ENCODE measurements around the gene RNF133. TPM values are rescaled to one million over a fixed set of nuclear protein-coding genes. Genes with fewer than 3 reads are reported as not detected.

RNF133 gene
- total and polyA plus RNA-seq, 3 donors from 2014 or later, result 11.1 to 53.6 (median 39.1) TPM

DNA sequence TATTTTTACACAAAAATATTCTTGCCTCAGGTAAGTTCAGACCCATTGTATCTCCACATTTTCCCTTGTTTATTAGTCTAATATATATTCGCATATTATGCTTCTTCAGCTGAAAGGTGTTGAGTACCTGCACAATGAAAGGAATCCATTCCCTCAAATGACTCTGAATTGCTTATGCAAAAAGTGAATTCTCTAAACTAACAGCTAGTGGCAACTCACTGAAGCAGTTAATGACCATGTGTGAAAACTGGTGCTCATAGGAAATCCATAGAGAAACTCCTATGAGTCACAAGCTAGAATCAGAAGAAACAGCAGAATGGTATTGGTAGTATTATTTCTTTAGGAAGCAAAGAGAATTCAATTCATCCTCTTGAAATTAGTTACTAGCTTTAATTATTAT lies 37.3 kb upstream of the RNF133 start:
- Histone ChIP-seq H3K4me3 (no peak overlapping the region), H3K36me3 (ENCODE audit: low read depth, missing control alignments) (no peaks in the 10 kb centered on the region), H3K27me3 (no peaks in the 10 kb centered on the region), H3K4me1 (no peaks in the 10 kb centered on the region), H3K27ac (no peak overlapping the region), H3K9me3 (no peaks in the 10 kb centered on the region)
- intact Hi-C loops (cut with DNase I; ENCODE audit: low total_unique reads), result no loop called here
- TF ChIP-seq, protein P1, sequence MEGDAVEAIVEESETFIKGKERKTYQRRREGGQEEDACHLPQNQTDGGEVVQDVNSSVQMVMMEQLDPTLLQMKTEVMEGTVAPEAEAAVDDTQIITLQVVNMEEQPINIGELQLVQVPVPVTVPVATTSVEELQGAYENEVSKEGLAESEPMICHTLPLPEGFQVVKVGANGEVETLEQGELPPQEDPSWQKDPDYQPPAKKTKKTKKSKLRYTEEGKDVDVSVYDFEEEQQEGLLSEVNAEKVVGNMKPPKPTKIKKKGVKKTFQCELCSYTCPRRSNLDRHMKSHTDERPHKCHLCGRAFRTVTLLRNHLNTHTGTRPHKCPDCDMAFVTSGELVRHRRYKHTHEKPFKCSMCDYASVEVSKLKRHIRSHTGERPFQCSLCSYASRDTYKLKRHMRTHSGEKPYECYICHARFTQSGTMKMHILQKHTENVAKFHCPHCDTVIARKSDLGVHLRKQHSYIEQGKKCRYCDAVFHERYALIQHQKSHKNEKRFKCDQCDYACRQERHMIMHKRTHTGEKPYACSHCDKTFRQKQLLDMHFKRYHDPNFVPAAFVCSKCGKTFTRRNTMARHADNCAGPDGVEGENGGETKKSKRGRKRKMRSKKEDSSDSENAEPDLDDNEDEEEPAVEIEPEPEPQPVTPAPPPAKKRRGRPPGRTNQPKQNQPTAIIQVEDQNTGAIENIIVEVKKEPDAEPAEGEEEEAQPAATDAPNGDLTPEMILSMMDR (IDR thresholded peaks at IDR 0.05), result no peak
- TF ChIP-seq POLR2A (IDR thresholded peaks at IDR 0.05), result no peak
- no peak for DNase-seq
- 91 to 92% methylated on average over 1 of the region's 1 CpG for WGBS, 2 donors

DNA sequence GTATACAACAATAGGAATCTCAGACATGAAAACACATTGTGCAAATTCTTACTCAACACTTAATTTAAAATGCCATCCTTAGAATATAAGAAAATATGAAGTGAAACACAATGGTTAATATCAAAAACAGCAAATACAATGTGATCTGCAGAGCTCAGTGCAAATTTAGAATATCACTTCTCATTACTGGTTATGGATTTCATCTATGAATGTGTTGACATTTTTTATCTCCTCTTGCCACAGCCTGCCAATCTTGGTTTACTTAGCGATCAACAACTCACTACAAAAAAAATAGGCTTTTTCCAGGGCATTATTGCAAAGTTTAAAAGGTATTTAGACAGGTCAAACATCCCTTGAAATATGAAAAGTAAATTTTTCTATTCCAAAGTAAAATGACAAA lies 28.8 kb upstream of the RNF133 start:
- Histone ChIP-seq H3K27ac (no peak overlapping the region), H3K4me1 (no peaks in the 10 kb centered on the region), H3K4me3 (no peak overlapping the region), H3K27me3 (no peaks in the 10 kb centered on the region), H3K9me3 (no peaks in the 10 kb centered on the region), H3K36me3 (ENCODE audit: low read depth, missing control alignments) (no peaks in the 10 kb centered on the region)
- 83 to 94% methylated on average over 1 of the region's 1 CpG for WGBS, 2 donors
- DNase-seq, result no peak
- intact Hi-C loops (cut with DNase I; ENCODE audit: low total_unique reads), result no loop called here
- TF ChIP-seq, protein P1 (IDR thresholded peaks at IDR 0.05), result no peak
- TF ChIP-seq POLR2A (IDR thresholded peaks at IDR 0.05), result no peak

DNA sequence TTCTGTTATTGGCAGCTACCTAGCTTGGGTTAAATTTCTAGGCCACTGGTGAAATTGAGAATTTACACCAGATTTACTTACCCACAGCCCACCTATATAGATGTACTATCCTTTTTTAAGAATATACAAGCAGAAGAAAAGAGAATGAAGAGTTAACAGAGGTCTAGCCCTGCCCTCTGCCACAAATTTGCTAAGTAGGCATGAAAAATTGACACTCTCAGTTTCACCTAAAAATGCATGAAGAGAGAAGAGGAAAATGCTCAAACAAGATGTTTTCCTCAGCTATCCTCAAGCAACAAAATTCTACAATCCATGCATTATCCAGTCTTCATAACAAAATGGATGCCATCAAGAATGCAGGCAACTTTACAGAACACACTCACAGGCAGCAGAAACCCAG lies 28.4 kb upstream of the RNF133 start:
- no peaks in the 10 kb centered on the region for H3K9me3 ChIP-seq
- H3K27me3 ChIP-seq, result no peaks in the 10 kb centered on the region
- H3K4me1 ChIP-seq, result no peaks in the 10 kb centered on the region
- no peak for DNase-seq
- TF ChIP-seq POLR2A (IDR thresholded peaks at IDR 0.05), result no peak
- TF ChIP-seq, protein P1 (IDR thresholded peaks at IDR 0.05), result no peak
- intact Hi-C loops (cut with DNase I; ENCODE audit: low total_unique reads), result no loop called here
- no peak overlapping the region for H3K27ac ChIP-seq
- H3K36me3 ChIP-seq (ENCODE audit: low read depth, missing control alignments), result no peaks in the 10 kb centered on the region
- no peak overlapping the region for H3K4me3 ChIP-seq

DNA sequence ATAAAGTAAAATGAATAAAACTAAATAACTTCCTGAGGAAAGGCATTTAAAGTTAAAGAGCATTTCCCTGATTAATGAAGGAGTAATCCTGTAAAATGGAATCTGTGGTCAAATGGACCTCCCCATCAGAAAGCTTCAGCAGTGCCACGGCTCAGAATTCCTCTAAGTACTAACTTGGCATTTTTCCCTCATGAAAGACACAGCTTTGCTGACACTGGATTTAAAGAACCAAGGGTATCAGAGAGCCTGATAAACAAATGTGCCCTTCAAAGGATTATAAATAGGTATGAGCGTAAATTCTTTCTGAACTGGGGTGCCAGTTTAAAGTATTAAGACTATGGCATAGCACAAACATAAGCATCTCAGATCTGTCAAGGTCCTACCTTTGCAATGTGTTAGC lies 28.0 kb upstream of the RNF133 start:
- no peak for TF ChIP-seq POLR2A (IDR thresholded peaks at IDR 0.05)
- TF ChIP-seq, protein P1 (IDR thresholded peaks at IDR 0.05), result no peak
- no peak overlapping the region for H3K27ac ChIP-seq
- no peaks in the 10 kb centered on the region for H3K9me3 ChIP-seq
- no peak for DNase-seq
- H3K36me3 ChIP-seq (ENCODE audit: low read depth, missing control alignments), result no peaks in the 10 kb centered on the region
- 73 to 77% methylated on average over 2 of the region's 2 CpGs for WGBS, 2 donors
- H3K4me1 ChIP-seq, result no peaks in the 10 kb centered on the region
- H3K4me3 ChIP-seq, result no peak overlapping the region
- H3K27me3 ChIP-seq, result no peaks in the 10 kb centered on the region
- intact Hi-C loops (cut with DNase I; ENCODE audit: low total_unique reads), result no loop called here

DNA sequence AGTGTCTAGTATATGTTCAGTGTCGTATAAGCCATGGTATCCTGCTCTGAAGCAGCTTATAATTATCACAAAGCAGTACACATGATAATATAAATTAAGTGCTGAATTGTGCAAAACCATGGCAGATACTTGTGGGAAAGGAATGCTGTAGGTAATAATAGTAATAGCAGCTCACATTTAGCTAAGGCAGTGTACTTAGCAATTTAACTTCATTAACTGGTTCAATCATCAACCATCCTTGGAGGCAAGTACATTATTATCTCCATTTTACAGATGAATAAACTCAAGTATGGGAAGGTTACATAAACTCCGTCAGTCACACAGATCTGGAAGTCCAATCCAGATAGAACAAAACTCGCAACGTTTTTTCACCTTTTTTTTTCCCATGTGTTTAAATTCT lies 25.4 kb upstream of the RNF133 start:
- Histone ChIP-seq H3K9me3 (no peaks in the 10 kb centered on the region), H3K27ac (no peak overlapping the region), H3K4me3 (no peak overlapping the region), H3K36me3 (ENCODE audit: low read depth, missing control alignments) (no peaks in the 10 kb centered on the region), H3K4me1 (no peaks in the 10 kb centered on the region), H3K27me3 (no peaks in the 10 kb centered on the region)
- DNase-seq, result no peak
- TF ChIP-seq POLR2A (IDR thresholded peaks at IDR 0.05), result no peak
- TF ChIP-seq, protein P1 (IDR thresholded peaks at IDR 0.05), result no peak
- intact Hi-C loops (cut with DNase I; ENCODE audit: low total_unique reads), result no loop called here
- 82 to 88% methylated on average over 4 of the region's 4 CpGs for WGBS, 2 donors
